Measurements from ENCODE around the gene FOXC2. TPM values are rescaled to one million over a fixed set of nuclear protein-coding genes. Genes with fewer than 3 reads are reported as not detected.

FOXC2 gene
- total RNA-seq, 1 donor from 2014 or later: 0.41 TPM

DNA sequence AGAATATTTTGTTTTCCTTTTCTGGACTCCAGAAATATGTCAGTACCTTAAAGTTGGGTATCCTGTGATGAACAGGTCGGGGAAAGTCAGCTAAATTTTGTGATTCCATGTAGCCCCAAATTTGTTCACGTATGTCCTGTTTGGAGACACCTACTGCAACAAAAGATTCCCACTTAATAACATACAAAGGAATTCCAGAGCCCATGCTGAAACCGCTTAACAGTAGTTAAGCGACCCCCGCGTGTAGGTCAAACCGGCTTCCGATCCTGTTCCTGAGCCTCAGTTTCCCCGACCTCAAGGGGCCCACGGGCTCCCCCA is 12.1 kb upstream of the FOXC2 start:
- DNase-seq (ENCODE audit: low spot score in 2 of 2) (no peak), FAIRE-seq (no peak)

GRCh38 chr16:86554917-86555703 is 11.5 kb upstream of the FOXC2 start, which contains the start of gene MTHFSD:
Gene MTHFSD, minus strand, starts transcription at chr16:86555235. Its CDS starts 51 bp downstream, at chr16:86555184.
- FAIRE-seq (no peak), DNase-seq (ENCODE audit: low spot score in 2 of 2) (peak; percentile 90 to 94)

DNA sequence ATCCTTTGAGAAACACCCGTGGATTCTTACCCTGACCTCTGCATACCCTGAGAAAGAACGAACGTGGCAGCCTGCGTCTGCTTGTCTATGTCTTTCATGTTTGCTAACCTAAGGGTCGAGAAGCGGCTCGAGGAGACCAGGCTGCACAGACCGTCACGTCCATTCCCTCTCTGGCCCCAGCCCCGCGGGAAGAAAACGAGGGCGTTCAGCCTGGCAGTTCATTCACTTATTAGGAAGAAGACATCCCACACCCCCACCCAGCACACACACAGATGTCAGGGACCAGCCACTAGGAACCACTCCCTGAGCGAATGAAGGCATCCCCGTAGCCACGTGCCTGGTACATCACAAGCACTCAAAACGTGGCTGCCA is 10.9 kb upstream of the FOXC2 start:
- FAIRE-seq: no peak
- no peak for DNase-seq (ENCODE audit: low spot score in 2 of 2)

DNA sequence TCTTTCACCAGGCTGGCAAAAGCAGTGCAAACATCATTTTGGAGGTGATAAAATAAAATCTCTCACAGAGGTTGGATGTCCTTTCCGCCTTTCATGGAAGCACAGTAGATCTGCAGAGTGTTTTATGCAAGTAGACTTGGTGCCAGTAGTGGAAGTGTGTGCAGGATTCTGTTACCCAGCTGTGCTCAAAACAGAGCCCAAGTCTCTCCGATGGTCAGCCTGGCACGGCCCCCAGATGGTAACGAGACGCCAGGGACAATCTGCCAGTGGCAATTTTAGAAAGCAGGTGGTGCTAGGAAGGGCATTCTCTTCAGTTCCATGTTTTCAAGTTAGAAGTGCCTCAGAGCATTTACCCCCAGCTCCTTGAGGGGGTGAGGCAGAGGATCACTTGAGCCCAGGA is 10.1 kb upstream of the FOXC2 start:
- no peak for FAIRE-seq
- no peak for DNase-seq (ENCODE audit: low spot score in 2 of 2)

DNA sequence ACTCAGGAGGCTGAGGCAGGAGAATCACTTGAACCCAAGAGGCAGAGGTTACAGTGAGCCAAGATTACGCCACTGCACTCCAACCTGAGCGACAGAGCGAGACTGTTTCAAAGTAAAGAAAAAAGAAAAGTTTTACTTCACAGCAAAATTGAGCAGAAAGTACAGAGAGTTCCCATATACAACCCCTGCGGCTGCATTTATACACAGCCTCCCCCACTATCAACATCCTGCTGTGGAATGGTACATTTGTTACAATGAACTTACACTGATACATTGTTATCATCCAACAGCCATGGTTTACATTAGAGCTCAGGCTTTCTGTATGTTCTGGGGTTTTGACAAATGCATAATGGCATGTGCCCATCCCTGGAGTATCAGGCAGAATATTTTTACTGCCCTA is 9.0 kb upstream of the FOXC2 start:
- no peak for FAIRE-seq

DNA sequence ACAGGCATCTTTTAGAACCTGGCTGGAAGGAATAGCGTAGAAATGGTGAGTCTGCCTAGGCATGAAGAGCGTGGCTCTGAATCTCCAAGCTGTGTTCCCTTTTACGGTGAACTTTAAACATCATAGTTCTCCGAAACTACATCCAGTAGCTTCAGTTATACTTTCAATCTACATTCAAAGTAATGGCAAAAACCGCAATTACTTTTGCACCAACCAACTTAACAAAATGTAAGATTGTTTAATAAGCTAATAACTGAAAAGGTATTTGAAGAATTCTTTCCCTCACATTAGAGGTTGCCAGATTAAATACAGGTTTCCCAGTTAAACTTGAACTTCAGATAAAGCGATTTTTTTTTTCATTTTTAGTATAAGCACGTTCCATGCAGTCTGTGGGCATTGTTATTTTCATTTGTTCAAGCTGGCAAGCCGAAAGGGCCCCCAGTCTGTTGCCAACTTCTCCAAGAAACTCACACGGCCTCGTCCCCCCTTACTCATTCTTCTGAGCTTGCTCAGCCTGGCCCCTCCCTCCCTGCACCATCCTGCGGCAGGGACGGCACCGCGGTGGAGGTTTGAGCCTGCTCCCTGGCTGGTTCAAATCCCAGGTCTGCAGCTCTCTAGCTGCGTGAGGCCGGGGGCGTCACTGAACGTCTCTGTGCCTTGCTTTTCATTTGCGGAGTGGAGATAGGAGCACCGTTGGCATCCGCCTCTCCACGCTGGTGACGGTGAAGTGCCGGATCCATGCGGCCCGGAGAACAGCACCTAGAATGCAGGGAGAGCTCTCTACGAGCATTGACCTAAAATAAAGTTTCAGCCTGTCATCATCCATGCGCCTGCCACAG is 8.1 kb upstream of the FOXC2 start:
- FAIRE-seq (no peak), DNase-seq (ENCODE audit: low spot score in 2 of 2) (no peak)

More for the DNA sequence above, 9.0 kb upstream of the FOXC2 start:
- DNase-seq (ENCODE audit: low spot score in 2 of 2): no peak

- no peak for DNase-seq (ENCODE audit: low spot score in 2 of 2)
- no peak for FAIRE-seq
Measured at GRCh38 chr16:86559802-86560305, 6.8 kb upstream of the FOXC2 start.

- no peak for DNase-seq (ENCODE audit: low spot score in 2 of 2)
- FAIRE-seq: no peak
Measured at GRCh38 chr16:86562356-86562755, 4.3 kb upstream of the FOXC2 start.

DNA sequence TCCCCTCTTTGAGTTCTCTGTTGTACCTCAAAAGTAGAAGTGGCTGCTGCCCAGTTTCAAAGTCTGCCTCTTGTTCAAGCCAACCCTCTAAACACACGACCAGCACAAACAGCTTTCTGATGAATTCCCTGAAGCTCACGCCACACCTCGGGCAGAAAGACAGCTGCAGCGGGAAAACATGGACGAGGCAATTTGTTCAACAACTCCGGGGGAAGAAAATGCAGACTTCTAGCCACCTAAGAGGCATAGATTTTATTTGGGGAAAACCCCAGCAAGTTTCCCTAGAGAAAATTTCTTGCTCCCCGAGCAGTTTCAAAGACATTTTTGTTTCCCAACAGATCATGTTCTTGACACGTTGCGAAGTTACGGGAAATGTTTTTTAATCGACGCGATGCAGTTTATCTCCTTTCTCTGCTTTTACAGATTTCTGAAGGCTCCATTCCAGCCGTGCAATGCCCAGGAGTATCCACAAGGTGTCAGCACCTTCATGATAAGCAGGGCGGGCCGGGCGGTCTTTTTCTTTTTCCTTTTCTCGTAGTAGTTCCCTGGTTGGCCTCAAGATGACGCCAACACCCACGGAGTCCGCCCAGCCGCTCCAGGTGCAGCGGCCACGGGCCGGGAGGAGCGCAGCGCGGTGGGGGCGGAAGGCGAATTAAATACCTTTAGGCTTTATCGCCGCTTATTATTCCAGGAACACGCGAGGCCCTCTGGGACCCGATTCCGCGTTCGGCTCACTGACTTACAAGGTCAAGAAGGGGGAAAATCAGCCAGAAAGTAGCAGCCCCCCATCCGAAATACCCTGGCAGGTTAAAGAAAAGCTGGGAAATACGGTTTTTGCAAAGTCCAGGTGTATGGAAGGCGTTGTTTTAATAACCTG is 2.9 kb upstream of the FOXC2 start:
- DNase-seq (ENCODE audit: low spot score in 2 of 2) (peak; percentile 86 to 95), FAIRE-seq (no peak)

DNA sequence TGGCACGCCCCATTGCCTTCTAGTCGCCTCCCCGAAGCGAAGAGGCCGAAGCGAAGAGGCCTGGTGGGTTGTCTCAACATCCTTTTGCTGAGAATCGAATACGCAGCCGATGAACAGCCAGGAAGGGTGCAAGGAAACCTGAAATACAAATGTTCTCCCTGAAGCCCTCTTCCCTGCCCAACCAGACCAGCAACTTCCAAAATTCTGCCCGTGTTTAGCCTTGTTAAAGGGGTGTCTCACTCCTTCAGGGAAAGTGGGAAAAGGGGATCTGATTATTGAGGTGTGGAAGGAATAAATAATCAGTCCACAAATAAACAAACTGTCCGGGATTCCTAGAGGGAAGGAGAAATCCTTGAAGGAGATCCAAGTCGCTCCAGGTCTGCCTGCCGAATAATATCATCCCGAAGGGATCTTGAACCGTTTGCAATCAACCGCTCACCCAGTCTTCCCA is 1.4 kb upstream of the FOXC2 start:
- DNase-seq (ENCODE audit: low spot score in 2 of 2): no peak

GRCh38 chr16:86565644-86566511 is 751 bp upstream of the FOXC2 start:
- no peak for DNase-seq (ENCODE audit: low spot score in 2 of 2)
- FAIRE-seq: no peak

More for the DNA sequence above, 1.4 kb upstream of the FOXC2 start:
- FAIRE-seq: no peak

DNA sequence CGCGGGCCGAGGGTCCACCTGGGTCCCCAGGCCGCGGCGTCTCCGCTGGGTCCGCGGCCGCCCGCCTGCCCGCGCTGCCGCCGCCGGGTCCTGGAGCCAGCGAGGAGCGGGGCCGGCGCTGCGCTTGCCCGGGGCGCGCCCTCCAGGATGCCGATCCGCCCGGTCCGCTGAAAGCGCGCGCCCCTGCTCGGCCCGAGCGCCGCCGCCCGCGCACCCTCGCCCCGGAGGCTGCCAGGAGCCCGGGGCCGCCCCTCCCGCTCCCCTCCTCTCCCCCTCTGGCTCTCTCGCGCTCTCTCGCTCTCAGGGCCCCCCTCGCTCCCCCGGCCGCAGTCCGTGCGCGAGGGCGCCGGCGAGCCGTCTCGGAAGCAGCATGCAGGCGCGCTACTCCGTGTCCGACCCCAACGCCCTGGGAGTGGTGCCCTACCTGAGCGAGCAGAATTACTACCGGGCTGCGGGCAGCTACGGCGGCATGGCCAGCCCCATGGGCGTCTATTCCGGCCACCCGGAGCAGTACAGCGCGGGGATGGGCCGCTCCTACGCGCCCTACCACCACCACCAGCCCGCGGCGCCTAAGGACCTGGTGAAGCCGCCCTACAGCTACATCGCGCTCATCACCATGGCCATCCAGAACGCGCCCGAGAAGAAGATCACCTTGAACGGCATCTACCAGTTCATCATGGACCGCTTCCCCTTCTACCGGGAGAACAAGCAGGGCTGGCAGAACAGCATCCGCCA is 504 bp downstream of the FOXC2 start:
- no peak for DNase-seq (ENCODE audit: low spot score in 2 of 2)
- no peak for FAIRE-seq

DNA sequence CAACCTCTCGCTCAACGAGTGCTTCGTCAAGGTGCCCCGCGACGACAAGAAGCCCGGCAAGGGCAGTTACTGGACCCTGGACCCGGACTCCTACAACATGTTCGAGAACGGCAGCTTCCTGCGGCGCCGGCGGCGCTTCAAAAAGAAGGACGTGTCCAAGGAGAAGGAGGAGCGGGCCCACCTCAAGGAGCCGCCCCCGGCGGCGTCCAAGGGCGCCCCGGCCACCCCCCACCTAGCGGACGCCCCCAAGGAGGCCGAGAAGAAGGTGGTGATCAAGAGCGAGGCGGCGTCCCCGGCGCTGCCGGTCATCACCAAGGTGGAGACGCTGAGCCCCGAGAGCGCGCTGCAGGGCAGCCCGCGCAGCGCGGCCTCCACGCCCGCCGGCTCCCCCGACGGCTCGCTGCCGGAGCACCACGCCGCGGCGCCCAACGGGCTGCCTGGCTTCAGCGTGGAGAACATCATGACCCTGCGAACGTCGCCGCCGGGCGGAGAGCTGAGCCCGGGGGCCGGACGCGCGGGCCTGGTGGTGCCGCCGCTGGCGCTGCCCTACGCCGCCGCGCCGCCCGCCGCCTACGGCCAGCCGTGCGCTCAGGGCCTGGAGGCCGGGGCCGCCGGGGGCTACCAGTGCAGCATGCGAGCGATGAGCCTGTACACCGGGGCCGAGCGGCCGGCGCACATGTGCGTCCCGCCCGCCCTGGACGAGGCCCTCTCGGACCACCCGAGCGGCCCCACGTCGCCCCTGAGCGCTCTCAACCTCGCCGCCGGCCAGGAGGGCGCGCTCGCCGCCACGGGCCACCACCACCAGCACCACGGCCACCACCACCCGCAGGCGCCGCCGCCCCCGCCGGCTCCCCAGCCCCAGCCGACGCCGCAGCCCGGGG is 1.3 kb downstream of the FOXC2 start:
- FAIRE-seq (no peak), DNase-seq (ENCODE audit: low spot score in 2 of 2) (no peak)

- DNase-seq (ENCODE audit: low spot score in 2 of 2) (no peak), FAIRE-seq (no peak)
Measured at GRCh38 chr16:86568677-86569623, 2.3 kb downstream of the FOXC2 start.

GRCh38 chr16:86569701-86570447 is 3.2 kb downstream of the FOXC2 start:
- no peak for DNase-seq (ENCODE audit: low spot score in 2 of 2)
- FAIRE-seq: peak; percentile 19

Data from frontal cortex (tissue), 4 donors.